Activated CD8-positive, alpha-beta T cell treated with anti-CD3 and anti-CD28 coated beads for 36 hours (primary cell): ENCODE data around the gene S100A6. TPM values are rescaled to one million over a fixed set of nuclear protein-coding genes. Genes with fewer than 3 reads are reported as not detected.
A peak's percentile ranks its signal among the peaks of the same experiment; 100 is the strongest.

ENCODE experiments used
- ATAC-seq: fragments of 200-7000 bp; cut with Tn5 transposase; one replicate; pipeline ENCODE4 v1.10.0; 2021; ENCODE audit warnings: mild to moderate bottlenecking, moderate library complexity
- CTCF ChIA-PET: fragments of 350-600 bp; sonication (Branson Sonifier 250); formaldehyde crosslinking; loops from one replicate; lab custom pipeline; 2021; ENCODE audit warnings: antibody characterized with exemption; lab: Charles Lee
- POLR2A ChIA-PET: fragments of 350-600 bp; sonication (Branson Sonifier 250); formaldehyde crosslinking; loops from one replicate; lab custom pipeline; 2021; ENCODE audit warnings: antibody characterized with exemption; lab: Charles Lee
- DNase-seq: peaks from one replicate; pipeline ENCODE4 v3.0.0-alpha.2; 2020
- H3K27ac Mint-ChIP-seq: one replicate; pipeline ENCODE4 v1.8.0; 2021; ENCODE audit warnings: mild to moderate bottlenecking, mixed read lengths
- H3K27me3 Mint-ChIP-seq: one replicate; pipeline ENCODE4 v1.8.0; 2021; ENCODE audit warnings: mixed read lengths
- H3K36me3 Mint-ChIP-seq: one replicate; pipeline ENCODE4 v1.8.0; 2021; ENCODE audit warnings: low read depth, mixed read lengths
- H3K4me1 Mint-ChIP-seq: one replicate; pipeline ENCODE4 v1.8.0; 2021; ENCODE audit warnings: low read depth, mixed read lengths
- H3K4me3 Mint-ChIP-seq: one replicate; pipeline ENCODE4 v1.8.0; 2021; ENCODE audit warnings: mild to moderate bottlenecking, moderate library complexity, mixed read lengths
- H3K9me3 Mint-ChIP-seq: one replicate; pipeline ENCODE4 v1.8.0; 2021; ENCODE audit warnings: mixed read lengths
- CTCF ChIP-seq: fragments of 200-600 bp; IDR thresholded peaks from one replicate; pipeline ENCODE4 v1.8.0; 2022; ENCODE audit warnings: antibody characterized with exemption, mild to moderate bottlenecking
- intact Hi-C: fragments of 100-400 bp; cut with micrococcal nuclease; formaldehyde crosslinking; loops from one replicate; pipeline ENCODE4 v1.10.0; 2022
- total RNA-seq, 2 experiments: library from RNA; stranded (reverse); gene quantifications; one replicate each; pipeline ENCODE4 v1.2.3, GENCODE V29; 2021

S100A6 gene
- total RNA-seq, 2 experiments from 2014 or later, result 200 to 211 TPM

GRCh38 chr1:153498746-153499145 is 37.0 kb downstream of the S100A6 start:
- Mint-ChIP-seq H3K4me1 (no peaks in the 10 kb centered on the region), H3K27me3 (peaks cover 19% of the 10 kb centered on the region), H3K27ac (no peak overlapping the region), H3K4me3 (no peak overlapping the region), H3K36me3 (no peaks in the 10 kb centered on the region), H3K9me3 (no peaks in the 10 kb centered on the region)
- CTCF ChIA-PET, result interaction anchor here (0.9 to 5.8 kb wide), 4 partner anchors 9 to 145 kb away, joined by 3 to 123 read pairs (median 4); no protein-coding TSS in a partner anchor
- ATAC-seq (no peak), DNase-seq (no peak)
- POLR2A ChIA-PET, result no interaction called here
- no peak for TF ChIP-seq CTCF
- intact Hi-C loops, result no loop called here

- Mint-ChIP-seq H3K27ac (no peak overlapping the region), H3K4me3 (no peak overlapping the region), H3K36me3 (no peaks in the 10 kb centered on the region), H3K9me3 (no peaks in the 10 kb centered on the region), H3K27me3 (peaks cover 21% of the 10 kb centered on the region), H3K4me1 (no peaks in the 10 kb centered on the region)
- intact Hi-C loops, result no loop called here
- TF ChIP-seq CTCF, result no peak
- DNase-seq (no peak), ATAC-seq (no peak)
- POLR2A ChIA-PET, result no interaction called here
- CTCF ChIA-PET, result interaction anchor here (0.7 to 5.8 kb wide), 32 partner anchors 9 to 259 kb away, joined by 3 to 123 read pairs (median 5); partner anchors contain the start of genes PGLYRP4 and S100A9
These were observed 40.3 kb downstream of the S100A6 start for GRCh38 chr1:153495536-153495935.

DNA sequence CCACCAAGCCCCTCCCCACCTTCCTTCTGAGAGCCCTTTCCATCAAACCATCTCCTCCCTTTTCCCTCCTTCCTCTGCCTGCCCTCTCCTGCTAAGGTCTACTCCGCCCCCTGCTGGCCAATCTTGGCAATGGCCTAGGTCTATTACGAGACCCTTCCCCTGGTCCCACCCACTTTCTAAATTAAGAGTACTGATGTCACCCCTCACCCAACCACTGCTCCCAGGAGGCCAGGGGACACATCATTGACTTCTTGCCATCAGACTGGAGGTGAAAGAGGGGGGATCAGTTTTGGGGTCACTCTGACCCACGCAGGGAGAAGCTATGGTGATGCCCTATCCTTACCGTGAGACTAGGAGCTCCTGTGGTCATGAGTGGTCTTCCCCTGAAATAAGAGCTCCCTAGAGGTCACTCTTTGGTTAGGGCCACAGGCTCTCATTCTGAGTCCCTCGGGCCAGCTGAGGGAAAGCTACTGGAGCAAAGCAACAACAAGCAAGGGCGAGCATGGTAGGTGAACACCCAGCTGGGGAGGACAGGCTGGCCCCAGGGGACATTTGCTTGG is 40.7 kb downstream of the S100A6 start:
- Mint-ChIP-seq H3K4me3 (no peak overlapping the region), H3K4me1 (no peaks in the 10 kb centered on the region), H3K27ac (no peak overlapping the region), H3K27me3 (peaks cover 21% of the 10 kb centered on the region), H3K9me3 (no peaks in the 10 kb centered on the region), H3K36me3 (no peaks in the 10 kb centered on the region)
- intact Hi-C loops, result loop anchor here (5.0 kb wide), 1 partner anchor 143 kb away; no protein-coding TSS in a partner anchor
- DNase-seq, result peak; percentile 86
- CTCF ChIA-PET, result interaction anchor here (0.7 to 5.8 kb wide), 49 partner anchors 7 to 260 kb away, joined by 3 to 123 read pairs (median 4); partner anchors contain the start of genes PGLYRP4, S100A1 and S100A9
- peak; percentile 89 for TF ChIP-seq CTCF
- peak; percentile 83 for ATAC-seq
- POLR2A ChIA-PET, result interaction anchor here (1.0 kb wide), 1 partner anchor 143 kb away, joined by 3 read pairs; no protein-coding TSS in a partner anchor

DNA sequence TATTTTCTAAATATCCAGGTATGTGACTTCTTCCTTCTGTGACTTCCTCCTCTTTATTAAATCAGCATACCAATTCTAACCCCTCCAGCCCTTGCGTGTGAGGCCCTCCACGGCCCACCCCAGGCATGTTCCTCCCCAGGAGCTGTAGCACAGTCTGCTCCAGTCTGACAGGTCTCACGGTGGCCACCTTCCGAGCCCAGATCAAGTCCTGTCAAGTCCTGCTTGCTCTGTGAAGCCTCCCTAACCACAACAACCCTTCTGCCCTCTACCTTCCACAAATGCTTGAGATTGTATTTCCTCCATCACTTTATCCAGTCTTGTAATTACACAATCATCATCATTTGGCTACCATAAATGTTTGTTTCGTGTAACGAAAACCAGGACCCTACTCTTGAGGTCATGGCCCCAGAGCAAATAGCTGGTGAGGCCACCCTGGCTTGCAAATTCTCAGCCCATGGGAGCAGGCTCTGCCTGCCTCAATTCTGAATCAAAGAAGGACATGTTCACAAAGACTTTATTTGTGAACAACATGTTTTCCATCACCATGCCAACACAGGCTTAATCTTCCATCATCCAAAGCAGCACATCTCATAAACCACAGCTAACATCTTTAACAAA is 42.3 kb downstream of the S100A6 start:
- Mint-ChIP-seq H3K27ac (no peak overlapping the region), H3K36me3 (no peaks in the 10 kb centered on the region), H3K9me3 (no peaks in the 10 kb centered on the region), H3K4me3 (no peak overlapping the region), H3K27me3 (peaks cover 15% of the 10 kb centered on the region), H3K4me1 (no peaks in the 10 kb centered on the region)
- POLR2A ChIA-PET, result no interaction called here
- DNase-seq, result no peak
- CTCF ChIA-PET, result interaction anchor here (1.2 to 5.8 kb wide), 9 partner anchors 9 to 156 kb away, joined by 3 to 123 read pairs (median 15); partner anchors contain the start of gene S100A9
- ATAC-seq, result no peak
- intact Hi-C loops, result loop anchor here (5.0 kb wide), 1 partner anchor 141 kb away; no protein-coding TSS in a partner anchor
- no peak for TF ChIP-seq CTCF
